Stomach (tissue), 4 donors: ENCODE measurements around the gene UBE2L5.

Source experiments
- EP300 ChIP-seq: sonication (generic); formaldehyde crosslinking; IDR thresholded peaks from one replicate; pipeline ENCODE4 v1.6.1; 2017; ENCODE audit warnings: antibody characterized with exemption
- POLR2A ChIP-seq, 4 donors: fragments of 450-650 bp; IDR thresholded peaks; one replicate each; pipeline ENCODE4 v1.6.1; 2016; ENCODE audit warnings: antibody characterized with exemption in 4 of 4, control low read depth in 2 of 4, mild to moderate bottlenecking in 1 of 4, moderate library complexity in 1 of 4
- POLR2AphosphoS5 ChIP-seq, 3 donors: sonication (generic); formaldehyde crosslinking; IDR thresholded peaks; one replicate each; pipeline ENCODE4 v1.6.1; 2016; ENCODE audit warnings: antibody characterized with exemption in 3 of 3
- TF ChIP-seq, protein P1 (sequence below), 7 experiments: fragments of 450-650 bp in 4 of 7; fragments of 200-600 bp in 3 of 7; sonication (generic) in 3 of 7; IDR thresholded peaks; one replicate each; pipeline ENCODE4 v1.5.1; 2016 to 2019; ENCODE audit warnings: antibody characterized with exemption in 7 of 7, control low read depth in 2 of 7, mild to moderate bottlenecking in 1 of 7

DNA sequence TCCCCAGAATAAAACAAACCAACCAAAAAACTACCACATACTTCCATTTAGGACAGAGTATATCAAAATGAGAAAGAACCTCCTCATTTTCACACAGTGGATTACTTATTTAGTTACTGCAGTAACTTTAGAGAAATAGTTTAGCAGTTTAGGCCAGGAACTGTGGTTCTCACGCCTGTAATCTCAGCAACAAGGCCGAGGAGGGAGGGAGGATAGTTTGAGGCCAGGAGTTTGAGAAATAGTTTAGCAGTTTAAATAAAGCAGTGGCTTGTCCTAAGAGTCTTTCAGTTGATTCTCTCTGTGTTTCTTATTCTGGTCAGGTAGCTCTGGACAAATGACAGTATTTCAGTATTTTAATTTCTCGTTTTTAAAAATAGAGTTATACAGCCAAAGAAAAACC is 34.0 kb downstream of the UBE2L5 start:
- TF ChIP-seq, protein P1, sequence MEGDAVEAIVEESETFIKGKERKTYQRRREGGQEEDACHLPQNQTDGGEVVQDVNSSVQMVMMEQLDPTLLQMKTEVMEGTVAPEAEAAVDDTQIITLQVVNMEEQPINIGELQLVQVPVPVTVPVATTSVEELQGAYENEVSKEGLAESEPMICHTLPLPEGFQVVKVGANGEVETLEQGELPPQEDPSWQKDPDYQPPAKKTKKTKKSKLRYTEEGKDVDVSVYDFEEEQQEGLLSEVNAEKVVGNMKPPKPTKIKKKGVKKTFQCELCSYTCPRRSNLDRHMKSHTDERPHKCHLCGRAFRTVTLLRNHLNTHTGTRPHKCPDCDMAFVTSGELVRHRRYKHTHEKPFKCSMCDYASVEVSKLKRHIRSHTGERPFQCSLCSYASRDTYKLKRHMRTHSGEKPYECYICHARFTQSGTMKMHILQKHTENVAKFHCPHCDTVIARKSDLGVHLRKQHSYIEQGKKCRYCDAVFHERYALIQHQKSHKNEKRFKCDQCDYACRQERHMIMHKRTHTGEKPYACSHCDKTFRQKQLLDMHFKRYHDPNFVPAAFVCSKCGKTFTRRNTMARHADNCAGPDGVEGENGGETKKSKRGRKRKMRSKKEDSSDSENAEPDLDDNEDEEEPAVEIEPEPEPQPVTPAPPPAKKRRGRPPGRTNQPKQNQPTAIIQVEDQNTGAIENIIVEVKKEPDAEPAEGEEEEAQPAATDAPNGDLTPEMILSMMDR (IDR thresholded peaks at IDR 0.05), result no peak
- no peak for TF ChIP-seq POLR2AphosphoS5 (IDR thresholded peaks at IDR 0.05)
- TF ChIP-seq POLR2A (IDR thresholded peaks at IDR 0.05), result no peak
- no peak for TF ChIP-seq EP300
